WERI-Rb-1 (cell line): ENCODE results near the gene SNX15.
"Not testable (repeated sequence)": the region's sequence is repeated elsewhere in the genome, so short reads cannot be mapped to it uniquely, and the experiment has no call there.

ENCODE experiments used
- DNase-seq: peaks from one replicate; pipeline ENCODE4 v3.0.0-alpha.2; 2020
- H3K27ac ChIP-seq: fragments of 250-450 bp; sonication (Bioruptor Pico); 2 replicates; pipeline ENCODE4 v1.5.1; 2020; ENCODE audit warnings: mild to moderate bottlenecking, moderate library complexity
- H3K27me3 ChIP-seq: fragments of 250-450 bp; sonication (Bioruptor Pico); 2 replicates; pipeline ENCODE4 v1.5.1; 2021; ENCODE audit warnings: mild to moderate bottlenecking, low read depth, moderate library complexity; ENCODE audit not compliant: insufficient read depth, severe bottlenecking
- H3K36me3 ChIP-seq: fragments of 250-450 bp; sonication (Bioruptor Pico); 2 replicates; pipeline ENCODE4 v1.5.1; 2020; ENCODE audit warnings: mild to moderate bottlenecking, moderate library complexity
- H3K4me3 ChIP-seq: 2 replicates; pipeline ENCODE4 v1.5.1; 2011; ENCODE audit warnings: low read depth, mild to moderate bottlenecking, control low read depth, low read length
- H3K9me3 ChIP-seq: fragments of 250-450 bp; sonication (Bioruptor Pico); 2 replicates; pipeline ENCODE4 v1.5.1; 2021; ENCODE audit warnings: mild to moderate bottlenecking, moderate library complexity; ENCODE audit not compliant: severe bottlenecking
- TF ChIP-seq, protein P1 (sequence below): IDR thresholded peaks from 2 replicates; pipeline ENCODE4 v1.5.1; 2011; ENCODE audit warnings: low read depth, mild to moderate bottlenecking, control low read depth, inconsistent platforms, low read length

SNX15 gene

GRCh38 chr11:65027213-65028067, at the start of gene SNX15:
Gene SNX15, plus strand, starts transcription at chr11:65027439. Its CDS starts 99 bp downstream, at chr11:65027538.
- Histone ChIP-seq H3K4me3 (peak within 1 kb of the TSS; percentile 67), H3K9me3 (no peaks in the 10 kb centered on the region), H3K27ac (peak within 1 kb of the TSS; percentile 95), H3K36me3 (peaks cover 6% of the 10 kb centered on the region), H3K27me3 (no peaks in the 10 kb centered on the region)
- TF ChIP-seq, protein P1, sequence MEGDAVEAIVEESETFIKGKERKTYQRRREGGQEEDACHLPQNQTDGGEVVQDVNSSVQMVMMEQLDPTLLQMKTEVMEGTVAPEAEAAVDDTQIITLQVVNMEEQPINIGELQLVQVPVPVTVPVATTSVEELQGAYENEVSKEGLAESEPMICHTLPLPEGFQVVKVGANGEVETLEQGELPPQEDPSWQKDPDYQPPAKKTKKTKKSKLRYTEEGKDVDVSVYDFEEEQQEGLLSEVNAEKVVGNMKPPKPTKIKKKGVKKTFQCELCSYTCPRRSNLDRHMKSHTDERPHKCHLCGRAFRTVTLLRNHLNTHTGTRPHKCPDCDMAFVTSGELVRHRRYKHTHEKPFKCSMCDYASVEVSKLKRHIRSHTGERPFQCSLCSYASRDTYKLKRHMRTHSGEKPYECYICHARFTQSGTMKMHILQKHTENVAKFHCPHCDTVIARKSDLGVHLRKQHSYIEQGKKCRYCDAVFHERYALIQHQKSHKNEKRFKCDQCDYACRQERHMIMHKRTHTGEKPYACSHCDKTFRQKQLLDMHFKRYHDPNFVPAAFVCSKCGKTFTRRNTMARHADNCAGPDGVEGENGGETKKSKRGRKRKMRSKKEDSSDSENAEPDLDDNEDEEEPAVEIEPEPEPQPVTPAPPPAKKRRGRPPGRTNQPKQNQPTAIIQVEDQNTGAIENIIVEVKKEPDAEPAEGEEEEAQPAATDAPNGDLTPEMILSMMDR, result peak; percentile 36
- DNase-seq, result peak; percentile 95

GRCh38 chr11:64983339-64983738, 43.9 kb upstream of the SNX15 start:
- not testable (repeated sequence) for H3K36me3 ChIP-seq, H3K27me3 ChIP-seq, DNase-seq, H3K9me3 ChIP-seq, H3K4me3 ChIP-seq, H3K27ac ChIP-seq

GRCh38 chr11:64987998-64988854, 39.0 kb upstream of the SNX15 start:
- Histone ChIP-seq H3K9me3 (no peaks in the 10 kb centered on the region), H3K27ac (no peak overlapping the region; the same call in 1 of the 2 replicates), H3K27me3 (no peaks in the 10 kb centered on the region), H3K4me3 (no peak overlapping the region), H3K36me3 (no peaks in the 10 kb centered on the region)
- TF ChIP-seq, protein P1, result no peak
- DNase-seq, result no peak

DNA sequence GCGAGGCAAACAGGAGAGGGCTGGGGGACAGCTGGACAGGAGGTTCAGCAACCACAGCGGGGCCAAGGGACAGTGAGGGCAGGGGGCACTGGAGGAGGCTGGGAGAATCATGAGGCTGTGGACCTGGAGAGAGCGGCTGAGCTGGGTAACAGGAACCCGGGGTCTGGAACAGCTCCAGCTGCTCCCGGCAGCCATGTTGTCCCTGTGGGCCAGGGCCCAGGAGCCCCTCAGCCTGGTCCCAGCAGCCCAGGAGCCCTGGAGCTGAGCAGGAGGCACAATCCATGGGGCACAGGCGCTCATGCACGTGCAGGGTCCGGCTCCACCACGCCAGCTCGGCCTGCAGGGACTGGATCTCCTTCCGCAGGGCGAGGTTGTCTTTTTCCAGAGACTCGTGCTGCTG, 37.8 kb upstream of the SNX15 start:
- no peak for DNase-seq
- Histone ChIP-seq H3K36me3 (no peaks in the 10 kb centered on the region), H3K27ac (no peak overlapping the region), H3K4me3 (no peak overlapping the region), H3K9me3 (no peaks in the 10 kb centered on the region), H3K27me3 (no peaks in the 10 kb centered on the region)
- TF ChIP-seq, protein P1, result no peak

- no peak for DNase-seq
- H3K4me3 ChIP-seq, result no peak overlapping the region
- H3K27ac ChIP-seq, result no peak overlapping the region
- TF ChIP-seq, protein P1, result no peak
- no peaks in the 10 kb centered on the region for H3K27me3 ChIP-seq
- no peaks in the 10 kb centered on the region for H3K9me3 ChIP-seq
- H3K36me3 ChIP-seq, result no peaks in the 10 kb centered on the region
Observed at GRCh38 chr11:64990222-64990923, 36.9 kb upstream of the SNX15 start.
